Immature natural killer cell (primary cell): ENCODE results near the gene IFI44L. TPM values are rescaled to one million over a fixed set of nuclear protein-coding genes. Genes with fewer than 3 reads are reported as not detected.
A peak's percentile ranks its signal among the peaks of the same experiment; 100 is the strongest.

Source experiments
- DNase-seq, 3 donors: peaks; one replicate each; pipeline ENCODE4 v3.0.0; 2022; ENCODE audit warnings: mixed read lengths in 1 of 3
- H3K27ac Mint-ChIP-seq, 6 donors: one replicate each; pipeline ENCODE4 v1.8.0; 2020; ENCODE audit warnings: mixed read lengths in 6 of 6, mild to moderate bottlenecking in 5 of 6, inconsistent platforms in 4 of 6, moderate library complexity in 3 of 6
- H3K27me3 Mint-ChIP-seq, 3 donors: one replicate each; pipeline ENCODE4 v1.8.0; 2020 to 2021; ENCODE audit warnings: low read depth in 3 of 3, mild to moderate bottlenecking in 3 of 3, mixed read lengths in 3 of 3, moderate library complexity in 3 of 3, inconsistent platforms in 1 of 3
- H3K36me3 Mint-ChIP-seq, 3 donors: one replicate each; pipeline ENCODE4 v1.8.0; 2020; ENCODE audit warnings: mixed read lengths in 3 of 3, inconsistent platforms in 2 of 3, mild to moderate bottlenecking in 2 of 3
- H3K4me1 Mint-ChIP-seq, 2 donors: one replicate each; pipeline ENCODE4 v1.8.0; 2020; ENCODE audit warnings: inconsistent platforms in 2 of 2, mild to moderate bottlenecking in 2 of 2, mixed read lengths in 2 of 2, moderate library complexity in 1 of 2
- H3K4me3 Mint-ChIP-seq, 5 donors: one replicate each; pipeline ENCODE4 v1.8.0; 2020; ENCODE audit warnings: mild to moderate bottlenecking in 5 of 5, mixed read lengths in 5 of 5, inconsistent platforms in 3 of 5, moderate library complexity in 3 of 5
- H3K9me3 Mint-ChIP-seq, 6 donors: one replicate each; pipeline ENCODE4 v1.8.0; 2020; ENCODE audit warnings: mild to moderate bottlenecking in 6 of 6, mixed read lengths in 6 of 6, inconsistent platforms in 4 of 6, moderate library complexity in 3 of 6
- polyA plus RNA-seq, 3 donors: library from polyadenylated mRNA; unstranded; fragments of 300-500 nt; fragmentation: Illumina TruSeq; gene quantifications; one replicate each; pipeline ENCODE4 v1.2.3, GENCODE V29; 2021

The IFI44L gene
- 1 to 10 TPM in 2 of 3 donors, under 1 TPM in 1; 0.59 to 6.0 (median 4.6) TPM for polyA plus RNA-seq

GRCh38 chr1:78619803-78620579 is at the start of gene IFI44L:
IFI44L (plus strand) TSS chr1:78620448; CDS start chr1:78627916, 7,468 bp downstream.
- H3K4me1 Mint-ChIP-seq, result peaks cover 32 to 74% of the 10 kb centered on the region in 2 donors
- peaks cover 0 to 4% (median 0%) of the 10 kb centered on the region in 3 donors for H3K27me3 Mint-ChIP-seq
- DNase-seq, result peak; percentile 39 to 50 (median 45)
- H3K4me3 Mint-ChIP-seq, result peak within 1 kb of the TSS; percentile 76 to 88 (median 77)
- peak within 1 kb of the TSS; percentile 41 to 89 (median 80) for H3K27ac Mint-ChIP-seq
- no peaks in the 10 kb centered on the region for H3K9me3 Mint-ChIP-seq
- peaks cover 0 to 12% (median 3%) of the 10 kb centered on the region in 3 donors for H3K36me3 Mint-ChIP-seq

- Mint-ChIP-seq H3K9me3 (peaks cover 0 to 13% (median under 1%) of the 10 kb centered on the region in 6 donors), H3K27ac (no peak overlapping the region), H3K4me1 (no peaks in the 10 kb centered on the region), H3K4me3 (no peak overlapping the region), H3K27me3 (no peaks in the 10 kb centered on the region), H3K36me3 (no peaks in the 10 kb centered on the region)
- DNase-seq, result no peak
Observed at GRCh38 chr1:78570539-78570938, 49.7 kb upstream of the IFI44L start.

GRCh38 chr1:78577257-78578100 is 42.8 kb upstream of the IFI44L start:
- H3K9me3 Mint-ChIP-seq, result peaks cover 0 to 8% (median 0%) of the 10 kb centered on the region in 6 donors
- H3K27me3 Mint-ChIP-seq, result no peaks in the 10 kb centered on the region
- H3K36me3 Mint-ChIP-seq, result no peaks in the 10 kb centered on the region

GRCh38 chr1:78586572-78586971 is 33.7 kb upstream of the IFI44L start:
- no peak for DNase-seq
- Mint-ChIP-seq H3K4me1 (no peaks in the 10 kb centered on the region), H3K36me3 (no peaks in the 10 kb centered on the region), H3K9me3 (peaks cover 0 to 4% (median 0%) of the 10 kb centered on the region in 6 donors), H3K27me3 (peaks cover 0 to 2% (median 0%) of the 10 kb centered on the region in 3 donors), H3K4me3 (no peak overlapping the region), H3K27ac (no peak overlapping the region)

More at GRCh38 chr1:78577257-78578100, 42.8 kb upstream of the IFI44L start:
- Mint-ChIP-seq H3K4me1 (no peaks in the 10 kb centered on the region), H3K27ac (no peak overlapping the region), H3K4me3 (no peak overlapping the region)
- no peak for DNase-seq

- no peak for DNase-seq
- Mint-ChIP-seq H3K9me3 (peaks cover 0 to 4% (median 0%) of the 10 kb centered on the region in 6 donors), H3K4me3 (no peak overlapping the region), H3K4me1 (no peaks in the 10 kb centered on the region), H3K27me3 (peaks cover 0 to 2% (median 0%) of the 10 kb centered on the region in 3 donors), H3K27ac (no peak overlapping the region), H3K36me3 (no peaks in the 10 kb centered on the region)
Observed at GRCh38 chr1:78587211-78587610, 33.0 kb upstream of the IFI44L start.

GRCh38 chr1:78591971-78592370 is 28.3 kb upstream of the IFI44L start:
- Mint-ChIP-seq H3K4me1 (no peaks in the 10 kb centered on the region), H3K27ac (no peak overlapping the region), H3K9me3 (peaks cover 0 to 11% (median 2%) of the 10 kb centered on the region in 6 donors), H3K36me3 (no peaks in the 10 kb centered on the region), H3K27me3 (peaks cover 0 to 4% (median 0%) of the 10 kb centered on the region in 3 donors), H3K4me3 (no peak overlapping the region)
- no peak for DNase-seq

- H3K27ac Mint-ChIP-seq, result no peak overlapping the region
- no peak overlapping the region for H3K4me3 Mint-ChIP-seq
- H3K27me3 Mint-ChIP-seq, result peaks cover 0 to 3% (median 0%) of the 10 kb centered on the region in 3 donors
- H3K9me3 Mint-ChIP-seq, result peaks cover 0 to 6% (median 0%) of the 10 kb centered on the region in 6 donors
- DNase-seq, result no peak
- H3K4me1 Mint-ChIP-seq, result no peaks in the 10 kb centered on the region
- no peaks in the 10 kb centered on the region for H3K36me3 Mint-ChIP-seq
Observed at GRCh38 chr1:78599294-78599693, 21.0 kb upstream of the IFI44L start.

GRCh38 chr1:78601068-78601467 is 19.2 kb upstream of the IFI44L start:
- Mint-ChIP-seq H3K4me3 (no peak overlapping the region), H3K9me3 (peaks cover 0 to 6% (median 0%) of the 10 kb centered on the region in 6 donors), H3K4me1 (no peaks in the 10 kb centered on the region), H3K27me3 (peaks cover 0 to 3% (median 0%) of the 10 kb centered on the region in 3 donors), H3K36me3 (no peaks in the 10 kb centered on the region), H3K27ac (no peak overlapping the region)
- DNase-seq, result no peak

GRCh38 chr1:78603206-78603605 is 17.0 kb upstream of the IFI44L start:
- Mint-ChIP-seq H3K4me3 (no peak overlapping the region), H3K27ac (no peak overlapping the region), H3K9me3 (peaks cover 0 to 4% (median 0%) of the 10 kb centered on the region in 6 donors), H3K27me3 (peaks cover 0 to 4% (median 0%) of the 10 kb centered on the region in 3 donors), H3K4me1 (no peaks in the 10 kb centered on the region), H3K36me3 (no peaks in the 10 kb centered on the region)
- no peak for DNase-seq

- peaks cover 0 to 4% (median 0%) of the 10 kb centered on the region in 6 donors for H3K9me3 Mint-ChIP-seq
- H3K27ac Mint-ChIP-seq, result no peak overlapping the region
- no peaks in the 10 kb centered on the region for H3K36me3 Mint-ChIP-seq
Observed at GRCh38 chr1:78604643-78605042, 15.6 kb upstream of the IFI44L start.

GRCh38 chr1:78606274-78606673 is 14.0 kb upstream of the IFI44L start:
- no peak overlapping the region for H3K27ac Mint-ChIP-seq

More at GRCh38 chr1:78604643-78605042, 15.6 kb upstream of the IFI44L start:
- Mint-ChIP-seq H3K4me1 (no peaks in the 10 kb centered on the region), H3K27me3 (peaks cover 0 to 6% (median 1%) of the 10 kb centered on the region in 3 donors), H3K4me3 (no peak overlapping the region)
- DNase-seq, result no peak

GRCh38 chr1:78607334-78607927 is 12.8 kb upstream of the IFI44L start:
- no peaks in the 10 kb centered on the region for H3K9me3 Mint-ChIP-seq
- H3K27ac Mint-ChIP-seq, result no peak overlapping the region
- no peak overlapping the region for H3K4me3 Mint-ChIP-seq
- H3K4me1 Mint-ChIP-seq, result no peaks in the 10 kb centered on the region
- peaks cover 1 to 13% (median 6%) of the 10 kb centered on the region in 3 donors for H3K27me3 Mint-ChIP-seq
- DNase-seq, result no peak
- H3K36me3 Mint-ChIP-seq, result no peaks in the 10 kb centered on the region

More at GRCh38 chr1:78606274-78606673, 14.0 kb upstream of the IFI44L start:
- peaks cover 1 to 13% (median 1%) of the 10 kb centered on the region in 3 donors for H3K27me3 Mint-ChIP-seq
- H3K9me3 Mint-ChIP-seq, result peaks cover 0 to 4% (median 0%) of the 10 kb centered on the region in 6 donors
- no peak for DNase-seq
- no peaks in the 10 kb centered on the region for H3K4me1 Mint-ChIP-seq
- H3K36me3 Mint-ChIP-seq, result no peaks in the 10 kb centered on the region
- H3K4me3 Mint-ChIP-seq, result no peak overlapping the region

GRCh38 chr1:78607944-78608343 is 12.3 kb upstream of the IFI44L start:
- DNase-seq, result no peak
- Mint-ChIP-seq H3K4me1 (no peaks in the 10 kb centered on the region), H3K9me3 (no peaks in the 10 kb centered on the region), H3K4me3 (no peak overlapping the region), H3K27me3 (peaks cover 1 to 13% (median 6%) of the 10 kb centered on the region in 3 donors), H3K27ac (no peak overlapping the region), H3K36me3 (no peaks in the 10 kb centered on the region)
